DOHH2 (cell line): ENCODE measurements around the gene ICA1L.

Experiments used
- H3F3A ChIP-seq: fragments of 200-600 bp; sonication (generic), shearing (Covaris generic); 2 replicates; pipeline ENCODE4 v1.6.0; 2016; ENCODE audit warnings: antibody characterized with exemption, mild to moderate bottlenecking; ENCODE audit not compliant: control insufficient read depth, insufficient read depth
- H3K27ac ChIP-seq: fragments of 200-600 bp; sonication (generic); 2 replicates; pipeline ENCODE4 v1.5.1; 2014; ENCODE audit warnings: low read depth, mild to moderate bottlenecking, low read length, moderate library complexity
- H3K27me3 ChIP-seq: fragments of 200-600 bp; sonication (generic); 2 replicates; pipeline ENCODE4 v1.6.1; 2014; ENCODE audit warnings: mild to moderate bottlenecking, low read length, mixed read lengths; ENCODE audit not compliant: control insufficient read depth
- H3K36me3 ChIP-seq: fragments of 200-600 bp; sonication (generic); 2 replicates; pipeline ENCODE4 v1.6.1; 2014; ENCODE audit warnings: mild to moderate bottlenecking, low read length, moderate library complexity, mixed read lengths; ENCODE audit not compliant: control insufficient read depth
- H3K4me1 ChIP-seq: fragments of 200-600 bp; sonication (generic); 2 replicates; pipeline ENCODE4 v1.6.1; 2014; ENCODE audit warnings: mild to moderate bottlenecking, low read length, mixed read lengths; ENCODE audit not compliant: control insufficient read depth
- H3K4me2 ChIP-seq: fragments of 200-600 bp; sonication (generic); 2 replicates; pipeline ENCODE4 v1.6.0; 2014; ENCODE audit warnings: mild to moderate bottlenecking, low read length, moderate library complexity
- H3K4me3 ChIP-seq: fragments of 200-600 bp; sonication (generic); 2 replicates; pipeline ENCODE4 v1.5.1; 2014; ENCODE audit warnings: mild to moderate bottlenecking, low read length, mixed read lengths
- H3K79me2 ChIP-seq: fragments of 200-600 bp; sonication (generic); 2 replicates; pipeline ENCODE4 v1.6.1; 2014; ENCODE audit warnings: mild to moderate bottlenecking, low read length, mixed read lengths; ENCODE audit not compliant: control insufficient read depth
- H3K9me2 ChIP-seq: fragments of 200-600 bp; sonication (generic); replicated peaks from 2 replicates; pipeline ENCODE4 v1.6.1; 2014; ENCODE audit warnings: mild to moderate bottlenecking, low read length, mixed read lengths; ENCODE audit not compliant: control insufficient read depth
- H3K9me3 ChIP-seq: fragments of 200-600 bp; sonication (generic); 2 replicates; pipeline ENCODE4 v1.6.1; 2014; ENCODE audit warnings: antibody characterized with exemption, low read length, mixed read lengths; ENCODE audit not compliant: control insufficient read depth, insufficient read depth
- H4K20me1 ChIP-seq: fragments of 200-600 bp; sonication (generic); 2 replicates; pipeline ENCODE4 v1.6.0; 2014; ENCODE audit warnings: low read depth, mild to moderate bottlenecking, antibody characterized with exemption, low read length, moderate library complexity; ENCODE audit not compliant: control insufficient read depth, insufficient read depth
- CTCF ChIP-seq: fragments of 200-600 bp; sonication (generic); IDR thresholded peaks from one replicate; pipeline ENCODE4 v1.5.1; 2014; ENCODE audit warnings: antibody characterized with exemption, mild to moderate bottlenecking, low read depth, low read length; ENCODE audit not compliant: poor library complexity, severe bottlenecking
- EZH2phosphoT487 ChIP-seq: fragments of 200-600 bp; sonication (generic); IDR thresholded peaks from 2 replicates; pipeline ENCODE4 v1.6.1; 2017; ENCODE audit warnings: borderline replicate concordance, mild to moderate bottlenecking, antibody characterized with exemption, low read length, moderate library complexity, mixed read lengths

Gene ICA1L

GRCh38 chr2:202763916-202764315 is 107.7 kb downstream of the ICA1L start:
- TF ChIP-seq EZH2phosphoT487 (no peak), CTCF (no peak)
- Histone ChIP-seq H3K4me2 (no peak overlapping the region), H3K4me1 (no peaks in the 10 kb centered on the region), H3K9me3 (no peaks in the 10 kb centered on the region), H3K27me3 (no peaks in the 10 kb centered on the region), H3K27ac (no peak overlapping the region), H4K20me1 (no peaks in the 10 kb centered on the region), H3F3A (no peaks in the 10 kb centered on the region), H3K9me2 (no peaks in the 10 kb centered on the region), H3K4me3 (no peak overlapping the region), H3K36me3 (peaks cover 9% of the 10 kb centered on the region), H3K79me2 (no peaks in the 10 kb centered on the region)

GRCh38 chr2:202762556-202762955 is 109.0 kb downstream of the ICA1L start:
- Histone ChIP-seq H3K4me2 (no peak overlapping the region), H3K27ac (no peak overlapping the region), H3K79me2 (no peaks in the 10 kb centered on the region), H3F3A (no peaks in the 10 kb centered on the region), H4K20me1 (no peaks in the 10 kb centered on the region), H3K27me3 (no peaks in the 10 kb centered on the region), H3K9me2 (no peaks in the 10 kb centered on the region), H3K9me3 (no peaks in the 10 kb centered on the region), H3K4me3 (no peak overlapping the region), H3K4me1 (no peaks in the 10 kb centered on the region), H3K36me3 (peaks cover 15% of the 10 kb centered on the region)
- TF ChIP-seq CTCF (no peak), EZH2phosphoT487 (no peak)

- H4K20me1 ChIP-seq = no peaks in the 10 kb centered on the region
- H3K4me1 ChIP-seq = no peaks in the 10 kb centered on the region
- no peak for TF ChIP-seq CTCF
- no peak for TF ChIP-seq EZH2phosphoT487
- no peaks in the 10 kb centered on the region for H3K9me3 ChIP-seq
- no peaks in the 10 kb centered on the region for H3K9me2 ChIP-seq
- H3K79me2 ChIP-seq = no peaks in the 10 kb centered on the region
- H3K27me3 ChIP-seq = no peaks in the 10 kb centered on the region
- no peak overlapping the region for H3K4me3 ChIP-seq
- H3K36me3 ChIP-seq = peaks cover 24% of the 10 kb centered on the region
- no peak overlapping the region for H3K27ac ChIP-seq
- H3K4me2 ChIP-seq = no peak overlapping the region
- H3F3A ChIP-seq = no peaks in the 10 kb centered on the region
These were observed 110.7 kb downstream of the ICA1L start for GRCh38 chr2:202760848-202761247.

GRCh38 chr2:202758604-202759003 is 113.0 kb downstream of the ICA1L start:
- Histone ChIP-seq H4K20me1 (no peaks in the 10 kb centered on the region), H3K79me2 (no peaks in the 10 kb centered on the region), H3F3A (no peaks in the 10 kb centered on the region), H3K27me3 (no peaks in the 10 kb centered on the region), H3K9me3 (no peaks in the 10 kb centered on the region), H3K4me3 (no peak overlapping the region), H3K9me2 (no peaks in the 10 kb centered on the region), H3K4me2 (no peak overlapping the region), H3K36me3 (peaks cover 21% of the 10 kb centered on the region), H3K4me1 (no peaks in the 10 kb centered on the region), H3K27ac (no peak overlapping the region)
- TF ChIP-seq EZH2phosphoT487 (no peak), CTCF (no peak)
